HepG2 (cell line): ENCODE results near the gene ZNF606. TPM values are rescaled to one million over a fixed set of nuclear protein-coding genes. Genes with fewer than 3 reads are reported as not detected.

ENCODE experiments used
- FOXC1 ChIP-seq: sonication (generic); formaldehyde crosslinking; IDR thresholded peaks from 2 replicates; pipeline ENCODE4 v1.8.0; 2022; ENCODE audit warnings: mild to moderate bottlenecking, missing genetic modification reagents, borderline replicate concordance
- GATAD1 ChIP-seq: IDR thresholded peaks from 2 replicates; pipeline ENCODE4 v1.6.1; 2016; ENCODE audit warnings: missing genetic modification reagents, missing compliant biosample characterization
- HES4 ChIP-seq: sonication (generic); formaldehyde crosslinking; IDR thresholded peaks from 2 replicates; pipeline ENCODE4 v1.9.0; 2021; ENCODE audit warnings: mild to moderate bottlenecking, missing genetic modification reagents, borderline replicate concordance
- IRX3 ChIP-seq: sonication (generic); formaldehyde crosslinking; IDR thresholded peaks from 2 replicates; pipeline ENCODE4 v1.8.1; 2023; ENCODE audit warnings: mild to moderate bottlenecking, low read depth, missing genetic modification reagents, borderline replicate concordance
- KLF12 ChIP-seq: sonication (generic); formaldehyde crosslinking; IDR thresholded peaks from 2 replicates; pipeline ENCODE4 v1.4.0; 2020; ENCODE audit warnings: missing genetic modification reagents, borderline replicate concordance
- KLF13 ChIP-seq: sonication (generic); formaldehyde crosslinking; IDR thresholded peaks from 2 replicates; pipeline ENCODE4 v1.4.0; 2020; ENCODE audit warnings: mild to moderate bottlenecking, missing genetic modification reagents
- KLF6 ChIP-seq: IDR thresholded peaks from 2 replicates; pipeline ENCODE4 v1.8.0; 2016; ENCODE audit warnings: missing biosample characterization, missing genetic modification reagents
- NR2F2 ChIP-seq: IDR thresholded peaks from 2 replicates; pipeline ENCODE4 v1.6.1; 2012; ENCODE audit warnings: low read depth, inconsistent platforms, borderline replicate concordance
- NR2F6 ChIP-seq, 2 experiments: IDR thresholded peaks; 2 replicates each; pipeline ENCODE4 v1.6.1; 2016; ENCODE audit warnings: antibody characterized with exemption in 1 of 2, mild to moderate bottlenecking in 1 of 2
- PBX3 ChIP-seq: sonication (generic); formaldehyde crosslinking; IDR thresholded peaks from 2 replicates; pipeline ENCODE4 v1.8.1; 2023; ENCODE audit warnings: missing genetic modification reagents, inconsistent platforms, borderline replicate concordance
- PLRG1 ChIP-seq: fragments of 450-650 bp; conservative IDR thresholded peaks from 2 replicates; pipeline ENCODE4 v1.6.1; 2016
- RAD51 ChIP-seq: fragments of 450-650 bp; IDR thresholded peaks from 2 replicates; pipeline ENCODE4 v1.6.1; 2016; ENCODE audit warnings: borderline replicate concordance
- RFX3 ChIP-seq: IDR thresholded peaks from 2 replicates; pipeline ENCODE4 v1.6.1; 2016; ENCODE audit warnings: missing biosample characterization, missing genetic modification reagents
- RXRB ChIP-seq: IDR thresholded peaks from 2 replicates; pipeline ENCODE4 v1.6.1; 2016; ENCODE audit warnings: borderline replicate concordance, missing genetic modification reagents, missing compliant biosample characterization
- SMAD3 ChIP-seq: sonication (generic); formaldehyde crosslinking; IDR thresholded peaks from 2 replicates; pipeline ENCODE4 v1.4.0; 2020; ENCODE audit warnings: missing genetic modification reagents
- SP4 ChIP-seq: sonication (generic); formaldehyde crosslinking; IDR thresholded peaks from 2 replicates; pipeline ENCODE4 v1.8.1; 2023; ENCODE audit warnings: mild to moderate bottlenecking, missing genetic modification reagents
- SPEN ChIP-seq: sonication (generic); formaldehyde crosslinking; IDR thresholded peaks from 2 replicates; pipeline ENCODE4 v1.5.1; 2020; ENCODE audit warnings: low read depth, mild to moderate bottlenecking, missing genetic modification reagents
- ZNF510 ChIP-seq: sonication (generic); formaldehyde crosslinking; IDR thresholded peaks from 2 replicates; pipeline ENCODE4 v1.4.0; 2020; ENCODE audit warnings: low read depth, mild to moderate bottlenecking, missing genetic modification reagents
- ZNF670 ChIP-seq: sonication (generic); formaldehyde crosslinking; IDR thresholded peaks from 2 replicates; pipeline ENCODE4 v1.8.0; 2022; ENCODE audit warnings: mild to moderate bottlenecking, missing genetic modification reagents, borderline replicate concordance
- ZNF7 ChIP-seq: IDR thresholded peaks from 2 replicates; pipeline ENCODE4 v1.6.1; 2016; ENCODE audit warnings: missing biosample characterization, missing genetic modification reagents
- ZSCAN20 ChIP-seq: sonication (generic); formaldehyde crosslinking; IDR thresholded peaks from 2 replicates; pipeline ENCODE4 v1.4.0; 2020; ENCODE audit warnings: missing genetic modification reagents, mild to moderate bottlenecking, borderline replicate concordance
- polyA plus RNA-seq, 8 experiments: library from polyadenylated mRNA; depleted of rRNA in 3 of 8; stranded (reverse) in 7 of 8; unstranded in 1 of 8; fragments of >200 nt; fragmentation: Illumina TruSeq in 4 of 8; extraction: Trizol in 4 of 8; gene quantifications; 2 replicates each; pipeline versions ENCODE4 v1.2.1 to v1.2.3, GENCODE V29; 2011 to 2016; ENCODE audit warnings: low read depth in 4 of 8, missing spikeins in 1 of 8, mixed read lengths in 1 of 8; ENCODE audit not compliant: insufficient read depth in 1 of 8
- total RNA-seq, 5 experiments: library from RNA; depleted of rRNA; stranded (reverse); fragments of >200 nt; fragmentation: Illumina TruSeq; extraction: Trizol; gene quantifications; 2 replicates each; pipeline ENCODE4 v1.2.3, GENCODE V29; 2016; ENCODE audit warnings: low read depth in 1 of 5
- TF ChIP-seq, protein P1 (sequence below): sonication (generic); formaldehyde crosslinking; IDR thresholded peaks from 2 replicates; pipeline ENCODE4 v1.5.1; 2020; ENCODE audit warnings: missing genetic modification reagents, mild to moderate bottlenecking, borderline replicate concordance
- TF ChIP-seq, protein P2 (sequence below): sonication (generic); IDR thresholded peaks from 2 replicates; pipeline ENCODE4 v1.6.1; 2016; ENCODE audit warnings: low read depth, borderline replicate concordance

Gene ZNF606
- total and polyA plus RNA-seq, 2 of the 13 experiments (the other 11 are each of a cell fraction or from before 2014, with no cell fraction given), result 4.2 to 14.8 TPM

GRCh38 chr19:58002384-58003173 is at the start of gene ZNF606 (continued):
- TF ChIP-seq PBX3 (CRISPR knock-in tag), result peak; percentile 70; the same call in 1 of the 2 replicates
- peak; percentile 61; the same call in 1 of the 2 replicates for TF ChIP-seq IRX3
- TF ChIP-seq NR2F2, result no peak; the same call in 1 of the 2 replicates
- TF ChIP-seq FOXC1, result peak; percentile 82
- no peak for TF ChIP-seq RFX3 (CRISPR knock-in tag)
- 0 out of 2 replicates have a peak, but pooled peaks have one; percentile 52 for TF ChIP-seq ZNF510
- TF ChIP-seq SP4 (CRISPR knock-in tag), result no peak
- TF ChIP-seq, protein P1, sequence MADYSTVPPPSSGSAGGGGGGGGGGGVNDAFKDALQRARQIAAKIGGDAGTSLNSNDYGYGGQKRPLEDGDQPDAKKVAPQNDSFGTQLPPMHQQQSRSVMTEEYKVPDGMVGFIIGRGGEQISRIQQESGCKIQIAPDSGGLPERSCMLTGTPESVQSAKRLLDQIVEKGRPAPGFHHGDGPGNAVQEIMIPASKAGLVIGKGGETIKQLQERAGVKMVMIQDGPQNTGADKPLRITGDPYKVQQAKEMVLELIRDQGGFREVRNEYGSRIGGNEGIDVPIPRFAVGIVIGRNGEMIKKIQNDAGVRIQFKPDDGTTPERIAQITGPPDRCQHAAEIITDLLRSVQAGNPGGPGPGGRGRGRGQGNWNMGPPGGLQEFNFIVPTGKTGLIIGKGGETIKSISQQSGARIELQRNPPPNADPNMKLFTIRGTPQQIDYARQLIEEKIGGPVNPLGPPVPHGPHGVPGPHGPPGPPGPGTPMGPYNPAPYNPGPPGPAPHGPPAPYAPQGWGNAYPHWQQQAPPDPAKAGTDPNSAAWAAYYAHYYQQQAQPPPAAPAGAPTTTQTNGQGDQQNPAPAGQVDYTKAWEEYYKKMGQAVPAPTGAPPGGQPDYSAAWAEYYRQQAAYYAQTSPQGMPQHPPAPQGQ (CRISPR knock-in tag), result no peak
- peak; percentile 86 for TF ChIP-seq GATAD1 (CRISPR knock-in tag)
- TF ChIP-seq SMAD3 (CRISPR knock-in tag), result peak; percentile 23; the same call in 1 of the 2 replicates
- peak; percentile 78 for TF ChIP-seq HES4 (CRISPR knock-in tag)
- TF ChIP-seq, protein P2, sequence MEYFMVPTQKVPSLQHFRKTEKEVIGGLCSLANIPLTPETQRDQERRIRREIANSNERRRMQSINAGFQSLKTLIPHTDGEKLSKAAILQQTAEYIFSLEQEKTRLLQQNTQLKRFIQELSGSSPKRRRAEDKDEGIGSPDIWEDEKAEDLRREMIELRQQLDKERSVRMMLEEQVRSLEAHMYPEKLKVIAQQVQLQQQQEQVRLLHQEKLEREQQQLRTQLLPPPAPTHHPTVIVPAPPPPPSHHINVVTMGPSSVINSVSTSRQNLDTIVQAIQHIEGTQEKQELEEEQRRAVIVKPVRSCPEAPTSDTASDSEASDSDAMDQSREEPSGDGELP, result peak; percentile 32; the same call in 1 of the 2 replicates
- TF ChIP-seq RAD51, result no peak
- peak; percentile 78; the same call in 1 of the 2 replicates for TF ChIP-seq KLF6 (CRISPR knock-in tag)
- no peak for TF ChIP-seq NR2F6 (IDR thresholded peaks at IDR 0.05)
- peak; percentile 26; the same call in 1 of the 2 replicates for TF ChIP-seq NR2F6 (CRISPR knock-in tag; IDR thresholded peaks at IDR 0.05)
- no peak for TF ChIP-seq KLF12
- no peak for TF ChIP-seq PLRG1
- peak; percentile 42; the same call in 1 of the 2 replicates for TF ChIP-seq KLF13
- TF ChIP-seq ZSCAN20 (CRISPR knock-in tag), result peak; percentile 91; the same call in 1 of the 2 replicates
- TF ChIP-seq RXRB (CRISPR knock-in tag), result peak; percentile 46; the same call in 1 of the 2 replicates
- TF ChIP-seq ZNF670 (CRISPR knock-in tag), result peak; percentile 85
- peak; percentile 97 for TF ChIP-seq SPEN (CRISPR knock-in tag)
- TF ChIP-seq ZNF7 (CRISPR knock-in tag), result no peak
